GM12878 (cell line): ENCODE results near the gene SLCO1A2. TPM values are rescaled to one million over a fixed set of nuclear protein-coding genes. Genes with fewer than 3 reads are reported as not detected.

Experiments used
- ATAC-seq: fragments of 200-7000 bp; cut with Tn5 transposase; 3 replicates; pipeline ENCODE4 v1.9.1; 2020; ENCODE audit warnings: mild to moderate bottlenecking, moderate library complexity
- BruUV-seq: library from RNA; stranded (reverse); fragments of 400-500 nt; replicated peaks from 2 replicates; lab custom pipeline; 2021; lab: Mats Ljungman, UMichigan
- CTCF ChIA-PET: fragments of 300-600 bp; sonication (Branson Sonifier 250); formaldehyde crosslinking; extraction: SDS; loops from one replicate; lab custom pipeline; 2021; ENCODE audit warnings: inconsistent platforms; lab: Yijun Ruan, JAX
- POLR2A ChIA-PET: fragments of 350-600 bp; formaldehyde crosslinking; extraction: SDS; loops from one replicate; lab custom pipeline; 2021; ENCODE audit warnings: inconsistent platforms; lab: Charles Lee
- RAD21 ChIA-PET: fragments of 300-600 bp; sonication (Branson Sonifier 250); formaldehyde crosslinking; loops from one replicate; lab custom pipeline; 2023; ENCODE audit warnings: antibody characterized with exemption; ENCODE audit not compliant: unreplicated experiment; lab: Charles Lee
- SMC1A ChIA-PET: fragments of 300-600 bp; sonication (Branson Sonifier 250); formaldehyde crosslinking; loops from one replicate; lab custom pipeline; 2023; ENCODE audit not compliant: unreplicated experiment, uncharacterized antibody; lab: Charles Lee
- DNase-seq: peaks from one replicate; pipeline ENCODE4 v3.0.0-alpha.2; 2011; ENCODE audit warnings: low read depth, low spot score
- FAIRE-seq: peaks from 3 replicates; lab custom pipeline; 2011; peaks lifted over from hg19 to GRCh38; lab: Jason Lieb, UNC
- H2AFZ ChIP-seq: 2 replicates; pipeline ENCODE4 v1.6.0; 2011; ENCODE audit warnings: low read depth, low read length, control low read depth; ENCODE audit not compliant: control insufficient read depth
- H3K27ac ChIP-seq: 2 replicates; pipeline ENCODE4 v1.5.1; 2011; ENCODE audit warnings: control low read depth; ENCODE audit not compliant: control insufficient read depth, insufficient read depth
- H3K27me3 ChIP-seq, 2 experiments: replicated peaks in 1 of 2; 2 replicates each; pipeline versions ENCODE4 v1.6.0 to v1.6.1; 2011; ENCODE audit warnings: low read length in 1 of 2; ENCODE audit not compliant: control insufficient read depth in 2 of 2, insufficient read depth in 2 of 2
- H3K36me3 ChIP-seq, 2 experiments: 2 replicates each; pipeline ENCODE4 v1.5.1; 2011; ENCODE audit warnings: low read length in 1 of 2; ENCODE audit not compliant: control insufficient read depth in 2 of 2, insufficient read depth in 2 of 2
- H3K4me1 ChIP-seq: 2 replicates; pipeline ENCODE4 v1.6.1; 2011; ENCODE audit warnings: mild to moderate bottlenecking, low read length, moderate library complexity, mixed read lengths; ENCODE audit not compliant: control insufficient read depth, insufficient read depth
- H3K4me2 ChIP-seq: 2 replicates; pipeline ENCODE4 v1.6.0; 2011; ENCODE audit warnings: control low read depth; ENCODE audit not compliant: control insufficient read depth, insufficient read depth
- H3K4me3 ChIP-seq: fragments of 200-600 bp; sonication (generic); 2 replicates; pipeline ENCODE4 v1.5.1; 2016
- H3K79me2 ChIP-seq: 2 replicates; pipeline ENCODE4 v1.6.0; 2011; ENCODE audit warnings: low read length; ENCODE audit not compliant: control insufficient read depth, insufficient read depth
- H3K9ac ChIP-seq: 2 replicates; pipeline ENCODE4 v1.8.0; 2011; ENCODE audit warnings: low read length, control low read depth, mixed read lengths; ENCODE audit not compliant: control insufficient read depth, insufficient read depth
- H3K9me3 ChIP-seq: replicated peaks from 3 replicates; pipeline ENCODE4 v1.5.1; 2011; ENCODE audit warnings: mild to moderate bottlenecking, low read length; ENCODE audit not compliant: control insufficient read depth, insufficient read depth
- H4K20me1 ChIP-seq: 2 replicates; pipeline ENCODE4 v1.6.0; 2011; ENCODE audit not compliant: control insufficient read depth, insufficient read depth
- BHLHE40 ChIP-seq, 2 experiments: fragments of 450-650 bp in 1 of 2; IDR thresholded peaks; 2 replicates each; pipeline ENCODE4 v1.6.1; 2011 to 2017; ENCODE audit warnings: low read depth in 2 of 2, borderline replicate concordance in 1 of 2, improper control_type of control experiment in 1 of 2, low read length in 1 of 2, mild to moderate bottlenecking in 1 of 2
- CREM ChIP-seq: IDR thresholded peaks from 2 replicates; pipeline ENCODE4 v1.6.1; 2014; ENCODE audit warnings: antibody characterized with exemption, low read depth
- EED ChIP-seq: sonication (generic); IDR thresholded peaks from 2 replicates; pipeline ENCODE4 v1.6.1; 2016; ENCODE audit warnings: antibody characterized with exemption, low read depth
- HDAC6 ChIP-seq: fragments of 200-600 bp; sonication (generic); IDR thresholded peaks from one replicate; pipeline ENCODE4 v1.8.0; 2017; ENCODE audit warnings: antibody characterized with exemption; ENCODE audit not compliant: unreplicated experiment
- JUNB ChIP-seq: IDR thresholded peaks from 2 replicates; pipeline ENCODE4 v1.6.1; 2016; ENCODE audit warnings: antibody characterized with exemption, mild to moderate bottlenecking
- NFYB ChIP-seq: IDR thresholded peaks from 2 replicates; pipeline ENCODE4 v1.6.1; 2011; ENCODE audit warnings: low read depth, mild to moderate bottlenecking, low read length, improper control_type of control experiment, moderate library complexity; ENCODE audit not compliant: insufficient read depth
- PAX8 ChIP-seq: fragments of 450-650 bp; IDR thresholded peaks from 2 replicates; pipeline ENCODE4 v1.6.1; 2017; ENCODE audit warnings: mild to moderate bottlenecking, moderate library complexity
- RAD51 ChIP-seq: fragments of 450-650 bp; IDR thresholded peaks from 2 replicates; pipeline ENCODE4 v1.6.1; 2016; ENCODE audit warnings: moderate library complexity, mild to moderate bottlenecking, inconsistent platforms
- SRF ChIP-seq, 2 experiments: IDR thresholded peaks; 2 replicates each; pipeline ENCODE4 v1.6.1; 2011; ENCODE audit warnings: low read depth in 2 of 2, low read length in 2 of 2, mild to moderate bottlenecking in 1 of 2, moderate library complexity in 1 of 2
- WGBS: methylation state at CpG from one replicate; pipeline ENCODE4 v1.1.6; 2016; ENCODE audit warnings: low lambda C conversion rate; ENCODE audit not compliant: insufficient replicate concordance, insufficient coverage; ENCODE audit errors: missing lambda C conversion rate; 5-methylcytosine and 5-hydroxymethylcytosine counted together
- in situ Hi-C: fragments of 300-500 bp; cut with MboI; formaldehyde crosslinking; loops from 9 replicates; pipeline ENCODE4 v1.14.3; 2018; ENCODE audit warnings: mixed read lengths
- intact Hi-C: fragments of 100-400 bp; cut with micrococcal nuclease; formaldehyde crosslinking; loops from one replicate; pipeline ENCODE4 v1.14.2; 2022; ENCODE audit not compliant: unreplicated experiment
- polyA plus RNA-seq, 11 experiments: library from polyadenylated mRNA; depleted of rRNA in 4 of 11; unstranded in 6 of 11; stranded (reverse) in 5 of 11; fragments of >200 nt; fragmentation: Nextera tagmentation in 4 of 11; fragmentation: Illumina TruSeq in 1 of 11; extraction: Ambion mirVana in 4 of 11; extraction: Trizol in 1 of 11; gene quantifications; 1 replicate in 1 of 11; 2 replicates in 10 of 11; pipeline versions ENCODE4 v1.2.1 to v1.2.3, GENCODE V29; 2011 to 2016; ENCODE audit warnings: inconsistent platforms in 2 of 11, missing spikeins in 2 of 11, low read depth in 1 of 11
- total RNA-seq, 4 experiments: library from RNA; depleted of rRNA in 3 of 4; stranded (reverse); fragments of >200 nt in 3 of 4; fragmentation: Illumina TruSeq in 1 of 4; extraction: Trizol in 1 of 4; gene quantifications; 2 replicates each; pipeline versions ENCODE4 v1.2.1 to v1.2.3, GENCODE V29; 2013 to 2021
- TF ChIP-seq, protein P1 (sequence below): IDR thresholded peaks from 2 replicates; pipeline ENCODE4 v1.6.1; 2011; ENCODE audit warnings: borderline replicate concordance, low read depth, mild to moderate bottlenecking, moderate library complexity, low read length; ENCODE audit not compliant: insufficient read depth, poor library complexity, severe bottlenecking
- TF ChIP-seq, protein P2 (sequence below): fragments of 450-650 bp; conservative IDR thresholded peaks from 2 replicates; pipeline ENCODE4 v1.6.1; 2017; ENCODE audit warnings: mild to moderate bottlenecking, moderate library complexity
- TF ChIP-seq, protein P3 (sequence below): fragments of 450-650 bp; IDR thresholded peaks from 2 replicates; pipeline ENCODE4 v1.6.1; 2016; ENCODE audit warnings: mild to moderate bottlenecking
- TF ChIP-seq, protein P4 (sequence below): IDR thresholded peaks from 2 replicates; pipeline ENCODE4 v1.6.1; 2012; ENCODE audit warnings: improper control_type of control experiment, low read depth, low read length; ENCODE audit not compliant: insufficient replicate concordance

Gene SLCO1A2
- total and polyA plus RNA-seq, 10 of the 15 experiments (the other 5 are each of a cell fraction or from before 2014, with no cell fraction given), result not detected

DNA sequence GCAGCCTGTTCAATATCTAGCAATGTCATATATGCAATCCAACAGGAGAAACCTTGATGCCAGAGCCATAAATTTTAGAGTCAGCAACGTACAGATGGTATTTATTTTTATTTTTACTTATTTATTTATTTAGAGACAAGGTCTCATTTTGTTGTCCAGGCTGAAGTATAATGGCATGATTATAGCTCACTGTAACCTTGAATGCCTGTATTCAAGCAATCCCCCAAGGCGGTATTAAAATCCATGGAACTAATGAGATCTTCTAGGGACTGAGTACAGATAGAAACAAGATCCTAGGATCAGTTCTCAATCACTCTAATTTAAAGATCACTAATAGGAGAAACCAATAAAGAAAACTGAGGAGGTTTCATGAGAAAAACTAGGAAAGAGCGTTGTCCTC is 114.5 kb downstream of the SLCO1A2 start:
- ATAC-seq, result no peak
- Histone ChIP-seq H2AFZ (no peak overlapping the region), H3K79me2 (no peaks in the 10 kb centered on the region), H3K4me1 (no peaks in the 10 kb centered on the region), H3K4me2 (no peak overlapping the region), H3K9me3 (no peaks in the 10 kb centered on the region), H3K36me3 (no peaks in the 10 kb centered on the region)
- RAD21 ChIA-PET, result no interaction called here
- TF ChIP-seq PAX8 (no peak), CREM (no peak), EED (no peak), NFYB (no peak), HDAC6 (no peak), BHLHE40 (IDR thresholded peaks at IDR 0.05; ENCODE audit: borderline replicate concordance in 1 of 2, low read depth in 2 of 2, low read length in 1 of 2) (no peak), SRF (IDR thresholded peaks at IDR 0.05; ENCODE audit: low read depth in 2 of 2, low read length in 2 of 2) (no peak), RAD51 (no peak), JUNB (no peak)
- TF ChIP-seq, protein P1, sequence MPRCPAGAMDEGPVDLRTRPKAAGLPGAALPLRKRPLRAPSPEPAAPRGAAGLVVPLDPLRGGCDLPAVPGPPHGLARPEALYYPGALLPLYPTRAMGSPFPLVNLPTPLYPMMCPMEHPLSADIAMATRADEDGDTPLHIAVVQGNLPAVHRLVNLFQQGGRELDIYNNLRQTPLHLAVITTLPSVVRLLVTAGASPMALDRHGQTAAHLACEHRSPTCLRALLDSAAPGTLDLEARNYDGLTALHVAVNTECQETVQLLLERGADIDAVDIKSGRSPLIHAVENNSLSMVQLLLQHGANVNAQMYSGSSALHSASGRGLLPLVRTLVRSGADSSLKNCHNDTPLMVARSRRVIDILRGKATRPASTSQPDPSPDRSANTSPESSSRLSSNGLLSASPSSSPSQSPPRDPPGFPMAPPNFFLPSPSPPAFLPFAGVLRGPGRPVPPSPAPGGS, result no peak
- TF ChIP-seq, protein P2, sequence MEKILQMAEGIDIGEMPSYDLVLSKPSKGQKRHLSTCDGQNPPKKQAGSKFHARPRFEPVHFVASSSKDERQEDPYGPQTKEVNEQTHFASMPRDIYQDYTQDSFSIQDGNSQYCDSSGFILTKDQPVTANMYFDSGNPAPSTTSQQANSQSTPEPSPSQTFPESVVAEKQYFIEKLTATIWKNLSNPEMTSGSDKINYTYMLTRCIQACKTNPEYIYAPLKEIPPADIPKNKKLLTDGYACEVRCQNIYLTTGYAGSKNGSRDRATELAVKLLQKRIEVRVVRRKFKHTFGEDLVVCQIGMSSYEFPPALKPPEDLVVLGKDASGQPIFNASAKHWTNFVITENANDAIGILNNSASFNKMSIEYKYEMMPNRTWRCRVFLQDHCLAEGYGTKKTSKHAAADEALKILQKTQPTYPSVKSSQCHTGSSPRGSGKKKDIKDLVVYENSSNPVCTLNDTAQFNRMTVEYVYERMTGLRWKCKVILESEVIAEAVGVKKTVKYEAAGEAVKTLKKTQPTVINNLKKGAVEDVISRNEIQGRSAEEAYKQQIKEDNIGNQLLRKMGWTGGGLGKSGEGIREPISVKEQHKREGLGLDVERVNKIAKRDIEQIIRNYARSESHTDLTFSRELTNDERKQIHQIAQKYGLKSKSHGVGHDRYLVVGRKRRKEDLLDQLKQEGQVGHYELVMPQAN, result no peak
- TF ChIP-seq, protein P3, sequence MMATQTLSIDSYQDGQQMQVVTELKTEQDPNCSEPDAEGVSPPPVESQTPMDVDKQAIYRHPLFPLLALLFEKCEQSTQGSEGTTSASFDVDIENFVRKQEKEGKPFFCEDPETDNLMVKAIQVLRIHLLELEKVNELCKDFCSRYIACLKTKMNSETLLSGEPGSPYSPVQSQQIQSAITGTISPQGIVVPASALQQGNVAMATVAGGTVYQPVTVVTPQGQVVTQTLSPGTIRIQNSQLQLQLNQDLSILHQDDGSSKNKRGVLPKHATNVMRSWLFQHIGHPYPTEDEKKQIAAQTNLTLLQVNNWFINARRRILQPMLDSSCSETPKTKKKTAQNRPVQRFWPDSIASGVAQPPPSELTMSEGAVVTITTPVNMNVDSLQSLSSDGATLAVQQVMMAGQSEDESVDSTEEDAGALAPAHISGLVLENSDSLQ, result no peak
- TF ChIP-seq, protein P4, sequence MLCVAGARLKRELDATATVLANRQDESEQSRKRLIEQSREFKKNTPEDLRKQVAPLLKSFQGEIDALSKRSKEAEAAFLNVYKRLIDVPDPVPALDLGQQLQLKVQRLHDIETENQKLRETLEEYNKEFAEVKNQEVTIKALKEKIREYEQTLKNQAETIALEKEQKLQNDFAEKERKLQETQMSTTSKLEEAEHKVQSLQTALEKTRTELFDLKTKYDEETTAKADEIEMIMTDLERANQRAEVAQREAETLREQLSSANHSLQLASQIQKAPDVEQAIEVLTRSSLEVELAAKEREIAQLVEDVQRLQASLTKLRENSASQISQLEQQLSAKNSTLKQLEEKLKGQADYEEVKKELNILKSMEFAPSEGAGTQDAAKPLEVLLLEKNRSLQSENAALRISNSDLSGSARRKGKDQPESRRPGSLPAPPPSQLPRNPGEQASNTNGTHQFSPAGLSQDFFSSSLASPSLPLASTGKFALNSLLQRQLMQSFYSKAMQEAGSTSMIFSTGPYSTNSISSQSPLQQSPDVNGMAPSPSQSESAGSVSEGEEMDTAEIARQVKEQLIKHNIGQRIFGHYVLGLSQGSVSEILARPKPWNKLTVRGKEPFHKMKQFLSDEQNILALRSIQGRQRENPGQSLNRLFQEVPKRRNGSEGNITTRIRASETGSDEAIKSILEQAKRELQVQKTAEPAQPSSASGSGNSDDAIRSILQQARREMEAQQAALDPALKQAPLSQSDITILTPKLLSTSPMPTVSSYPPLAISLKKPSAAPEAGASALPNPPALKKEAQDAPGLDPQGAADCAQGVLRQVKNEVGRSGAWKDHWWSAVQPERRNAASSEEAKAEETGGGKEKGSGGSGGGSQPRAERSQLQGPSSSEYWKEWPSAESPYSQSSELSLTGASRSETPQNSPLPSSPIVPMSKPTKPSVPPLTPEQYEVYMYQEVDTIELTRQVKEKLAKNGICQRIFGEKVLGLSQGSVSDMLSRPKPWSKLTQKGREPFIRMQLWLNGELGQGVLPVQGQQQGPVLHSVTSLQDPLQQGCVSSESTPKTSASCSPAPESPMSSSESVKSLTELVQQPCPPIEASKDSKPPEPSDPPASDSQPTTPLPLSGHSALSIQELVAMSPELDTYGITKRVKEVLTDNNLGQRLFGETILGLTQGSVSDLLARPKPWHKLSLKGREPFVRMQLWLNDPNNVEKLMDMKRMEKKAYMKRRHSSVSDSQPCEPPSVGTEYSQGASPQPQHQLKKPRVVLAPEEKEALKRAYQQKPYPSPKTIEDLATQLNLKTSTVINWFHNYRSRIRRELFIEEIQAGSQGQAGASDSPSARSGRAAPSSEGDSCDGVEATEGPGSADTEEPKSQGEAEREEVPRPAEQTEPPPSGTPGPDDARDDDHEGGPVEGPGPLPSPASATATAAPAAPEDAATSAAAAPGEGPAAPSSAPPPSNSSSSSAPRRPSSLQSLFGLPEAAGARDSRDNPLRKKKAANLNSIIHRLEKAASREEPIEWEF, result no peak
- TF ChIP-seq, all 136 proteins: peak for 0
- POLR2A ChIA-PET, result no interaction called here
- no peak overlapping the region for H3K4me3 ChIP-seq
- no peak overlapping the region for H3K9ac ChIP-seq
- H4K20me1 ChIP-seq, result no peaks in the 10 kb centered on the region
- intact Hi-C loops, result no loop called here
- DNase-seq (no peak), FAIRE-seq (no peak)
- H3K27ac ChIP-seq, result no peak overlapping the region
- 46% methylated on average over 3 of the region's 3 CpGs for WGBS
- BruUV-seq, result no TSS peak
- CTCF ChIA-PET, result no interaction called here
- in situ Hi-C loops, result no loop called here
- H3K27me3 ChIP-seq, result no peaks in the 10 kb centered on the region
- SMC1A ChIA-PET, result no interaction called here
